ENCODE results near the gene ALKBH2. TPM values are rescaled to one million over a fixed set of nuclear protein-coding genes. Genes with fewer than 3 reads are reported as not detected.
A peak's percentile ranks its signal among the peaks of the same experiment; 100 is the strongest.
"Not testable (repeated sequence)": the region's sequence is repeated elsewhere in the genome, so short reads cannot be mapped to it uniquely, and the experiment has no call there.

Gene ALKBH2
- total and polyA plus RNA-seq, 2 donors from 2014 or later: 14.7 to 18.8 TPM

- Histone ChIP-seq H3K9ac (ENCODE audit: low read length in 3 of 3) (no peak overlapping the region), H3K27ac (ENCODE audit: low read depth in 2 of 2, low read length in 2 of 2) (no peak overlapping the region), H3K4me3 (ENCODE audit: low read length in 3 of 3) (no peak overlapping the region), H3K36me3 (ENCODE audit: control insufficient read depth in 2 of 3, insufficient read depth in 3 of 3, low read length in 3 of 3) (peaks cover 2 to 22% (median 6%) of the 10 kb centered on the region in 3 donors), H3K27me3 (ENCODE audit: control insufficient read depth, insufficient read depth, low read length) (no peaks in the 10 kb centered on the region), H3K9me3 (ENCODE audit: control insufficient read depth in 2 of 3, insufficient read depth in 1 of 3, low read length in 3 of 3) (no peaks in the 10 kb centered on the region), H3K4me1 (ENCODE audit: control insufficient read depth in 2 of 3, insufficient read depth in 2 of 3, low read depth in 1 of 3, low read length in 3 of 3) (no peaks in the 10 kb centered on the region)
- intact Hi-C loops (cut with DNase I): no loop called here
- DNase-seq (no peak), FAIRE-seq (no peak)
- TF ChIP-seq CTCF (IDR thresholded peaks at IDR 0.05; ENCODE audit: borderline replicate concordance, extremely low read depth, insufficient read depth): no peak
Measured at GRCh38 chr12:109057376-109057775, 35.9 kb downstream of the ALKBH2 start.

GRCh38 chr12:109056891-109057290 lies 36.4 kb downstream of the ALKBH2 start:
- Histone ChIP-seq H3K9me3 (ENCODE audit: control insufficient read depth in 2 of 3, insufficient read depth in 1 of 3, low read length in 3 of 3) (no peaks in the 10 kb centered on the region), H3K36me3 (ENCODE audit: control insufficient read depth in 2 of 3, insufficient read depth in 3 of 3, low read length in 3 of 3) (peaks cover 2 to 22% (median 6%) of the 10 kb centered on the region in 3 donors), H3K9ac (ENCODE audit: low read length in 3 of 3) (no peak overlapping the region), H3K4me1 (ENCODE audit: control insufficient read depth in 2 of 3, insufficient read depth in 2 of 3, low read depth in 1 of 3, low read length in 3 of 3) (peaks cover 0 to 2% (median 0%) of the 10 kb centered on the region in 3 donors), H3K4me3 (ENCODE audit: low read length in 3 of 3) (no peak overlapping the region), H3K27ac (ENCODE audit: low read depth in 2 of 2, low read length in 2 of 2) (no peak overlapping the region), H3K27me3 (ENCODE audit: control insufficient read depth, insufficient read depth, low read length) (no peaks in the 10 kb centered on the region)
- FAIRE-seq (no peak), DNase-seq (no peak)
- TF ChIP-seq CTCF (IDR thresholded peaks at IDR 0.05; ENCODE audit: borderline replicate concordance, extremely low read depth, insufficient read depth): no peak
- intact Hi-C loops (cut with DNase I): no loop called here

- no peak overlapping the region for H3K4me3 ChIP-seq (ENCODE audit: low read length in 3 of 3)
- FAIRE-seq: no peak
- intact Hi-C loops (cut with DNase I): no loop called here
- H3K9ac ChIP-seq (ENCODE audit: low read length in 3 of 3): no peak overlapping the region
- DNase-seq: no peak
- no peaks in the 10 kb centered on the region for H3K27me3 ChIP-seq (ENCODE audit: control insufficient read depth, insufficient read depth, low read length)
- H3K27ac ChIP-seq (ENCODE audit: low read depth in 2 of 2, low read length in 2 of 2): no peak overlapping the region
- no peaks in the 10 kb centered on the region for H3K9me3 ChIP-seq (ENCODE audit: control insufficient read depth in 2 of 3, insufficient read depth in 1 of 3, low read length in 3 of 3)
- no peak for TF ChIP-seq CTCF (IDR thresholded peaks at IDR 0.05; ENCODE audit: borderline replicate concordance, extremely low read depth, insufficient read depth)
- peaks cover 0 to 3% (median 0%) of the 10 kb centered on the region in 3 donors for H3K4me1 ChIP-seq (ENCODE audit: control insufficient read depth in 2 of 3, insufficient read depth in 2 of 3, low read depth in 1 of 3, low read length in 3 of 3)
- H3K36me3 ChIP-seq (ENCODE audit: control insufficient read depth in 2 of 3, insufficient read depth in 3 of 3, low read length in 3 of 3): peaks cover 0 to 12% (median 6%) of the 10 kb centered on the region in 3 donors
Measured at GRCh38 chr12:109054520-109054919, 38.8 kb downstream of the ALKBH2 start.

GRCh38 chr12:109054124-109054513 lies 39.2 kb downstream of the ALKBH2 start:
- not testable (repeated sequence) for H3K4me1 ChIP-seq (ENCODE audit: control insufficient read depth in 2 of 3, insufficient read depth in 2 of 3, low read depth in 1 of 3, low read length in 3 of 3)
- H3K4me3 ChIP-seq (ENCODE audit: low read length in 3 of 3): peak overlapping the region in 2 of 3 donors; percentile 90 to 95

More at GRCh38 chr12:109054124-109054513, 39.2 kb downstream of the ALKBH2 start:
- H3K27ac ChIP-seq (ENCODE audit: low read depth in 2 of 2, low read length in 2 of 2): peak overlapping the region in 1 of 2 donors; percentile 1
- H3K9ac ChIP-seq (ENCODE audit: low read length in 3 of 3); DNase-seq; FAIRE-seq; intact Hi-C loops (cut with DNase I); H3K9me3 ChIP-seq (ENCODE audit: control insufficient read depth in 2 of 3, insufficient read depth in 1 of 3, low read length in 3 of 3); H3K27me3 ChIP-seq (ENCODE audit: control insufficient read depth, insufficient read depth, low read length): not testable (repeated sequence)
- peaks cover 0 to 12% (median 6%) of the 10 kb centered on the region in 3 donors for H3K36me3 ChIP-seq (ENCODE audit: control insufficient read depth in 2 of 3, insufficient read depth in 3 of 3, low read length in 3 of 3)

Data from kidney (tissue), 14 donors.